CD14-positive monocyte (primary cell): ENCODE measurements around the gene NTM. TPM values are rescaled to one million over a fixed set of nuclear protein-coding genes. Genes with fewer than 3 reads are reported as not detected.

Source experiments
- DNase-seq, 3 donors: peaks; one replicate each; pipeline ENCODE4 v3.0.0-alpha.2; 2011 to 2022
- H2AFZ ChIP-seq: 2 replicates; pipeline ENCODE4 v1.6.0; 2012; ENCODE audit warnings: mild to moderate bottlenecking, low read depth, low read length, inconsistent platforms; ENCODE audit not compliant: insufficient read depth, poor library complexity, severe bottlenecking
- H3K27ac ChIP-seq, 2 donors: 1 replicate in 1 of 2; 2 replicates in 1 of 2; pipeline ENCODE4 v1.5.1; 2012 to 2013; ENCODE audit warnings: low read length in 2 of 2, control low read depth in 1 of 2, inconsistent platforms in 1 of 2, low read depth in 1 of 2, mild to moderate bottlenecking in 1 of 2
- H3K27me3 ChIP-seq, 2 donors: one replicate each; pipeline versions ENCODE4 v1.6.0 to v1.6.1; 2011 to 2013; ENCODE audit warnings: low read length in 2 of 2; ENCODE audit not compliant: control insufficient read depth in 2 of 2, insufficient read depth in 2 of 2
- H3K36me3 ChIP-seq, 2 donors: replicated peaks in 1 of 2; 1 replicate in 1 of 2; 2 replicates in 1 of 2; pipeline versions ENCODE4 v1.5.1 to v1.6.1; 2012 to 2013; ENCODE audit warnings: low read length in 2 of 2, control low read depth in 1 of 2, inconsistent platforms in 1 of 2, mild to moderate bottlenecking in 1 of 2; ENCODE audit not compliant: insufficient read depth in 2 of 2, control insufficient read depth in 1 of 2
- H3K4me1 ChIP-seq, 2 donors: 1 replicate in 1 of 2; 2 replicates in 1 of 2; pipeline versions ENCODE4 v1.5.1 to v1.6.1; 2012 to 2013; ENCODE audit warnings: low read length in 2 of 2, control low read depth in 1 of 2, inconsistent platforms in 1 of 2, mild to moderate bottlenecking in 1 of 2, moderate library complexity in 1 of 2; ENCODE audit not compliant: insufficient read depth in 2 of 2, control insufficient read depth in 1 of 2
- H3K4me2 ChIP-seq: replicated peaks from 2 replicates; pipeline ENCODE3; 2012; ENCODE audit warnings: low read length, moderate library complexity, mild to moderate bottlenecking; ENCODE audit not compliant: poor library complexity, severe bottlenecking; ENCODE audit errors: extremely low read depth
- H3K4me3 ChIP-seq, 3 experiments: fragments of 200-600 bp in 1 of 3; sonication (generic) in 1 of 3; replicated peaks in 1 of 3; 1 replicate in 2 of 3; 2 replicates in 1 of 3; pipeline ENCODE4 v1.5.1; 2011 to 2013; ENCODE audit warnings: low read length in 3 of 3, mild to moderate bottlenecking in 3 of 3, control low read depth in 2 of 3, low read depth in 2 of 3, inconsistent platforms in 1 of 3, moderate library complexity in 1 of 3
- H3K79me2 ChIP-seq: 2 replicates; pipeline ENCODE4 v1.6.0; 2012; ENCODE audit warnings: mild to moderate bottlenecking, control low read depth, inconsistent platforms, low read length, moderate library complexity; ENCODE audit not compliant: insufficient read depth
- H3K9ac ChIP-seq: 2 replicates; pipeline ENCODE4 v1.6.0; 2017; ENCODE audit warnings: low read length, mild to moderate bottlenecking; ENCODE audit not compliant: insufficient read depth, poor library complexity, severe bottlenecking
- H3K9me3 ChIP-seq, 2 donors: replicated peaks in 1 of 2; 1 replicate in 1 of 2; 2 replicates in 1 of 2; pipeline versions ENCODE4 v1.5.1 to v1.6.1; 2012 to 2013; ENCODE audit warnings: low read length in 2 of 2, control low read depth in 1 of 2; ENCODE audit not compliant: control insufficient read depth in 1 of 2, insufficient read depth in 1 of 2
- H4K20me1 ChIP-seq: 2 replicates; pipeline ENCODE4 v1.6.0; 2012; ENCODE audit warnings: mild to moderate bottlenecking, low read length, control low read depth, moderate library complexity; ENCODE audit not compliant: insufficient read depth
- H3K27ac Mint-ChIP-seq, 7 donors: one replicate each; pipeline ENCODE4 v1.8.0; 2020; ENCODE audit warnings: mild to moderate bottlenecking in 7 of 7, mixed read lengths in 7 of 7, moderate library complexity in 6 of 7, inconsistent platforms in 2 of 7
- H3K27me3 Mint-ChIP-seq, 3 donors: one replicate each; pipeline ENCODE4 v1.8.0; 2021 to 2022; ENCODE audit warnings: low read depth in 3 of 3, mild to moderate bottlenecking in 3 of 3, mixed read lengths in 3 of 3, moderate library complexity in 3 of 3, inconsistent platforms in 1 of 3
- H3K36me3 Mint-ChIP-seq, 2 donors: one replicate each; pipeline ENCODE4 v1.8.0; 2020; ENCODE audit warnings: mixed read lengths in 2 of 2, inconsistent platforms in 1 of 2, mild to moderate bottlenecking in 1 of 2
- H3K4me1 Mint-ChIP-seq: one replicate; pipeline ENCODE4 v1.8.0; 2020; ENCODE audit warnings: mild to moderate bottlenecking, mixed read lengths
- H3K4me3 Mint-ChIP-seq, 2 donors: one replicate each; pipeline ENCODE4 v1.8.0; 2020; ENCODE audit warnings: mild to moderate bottlenecking in 2 of 2, mixed read lengths in 2 of 2, moderate library complexity in 1 of 2
- H3K9me3 Mint-ChIP-seq, 7 donors: one replicate each; pipeline ENCODE4 v1.8.0; 2020 to 2022; ENCODE audit warnings: mixed read lengths in 7 of 7, mild to moderate bottlenecking in 6 of 7, moderate library complexity in 6 of 7, inconsistent platforms in 2 of 7
- CTCF ChIP-seq: fragments of 200-600 bp; IDR thresholded peaks from one replicate; pipeline ENCODE4 v1.8.0; 2022; ENCODE audit warnings: antibody characterized with exemption, mild to moderate bottlenecking
- WGBS: methylation state at CpG from one replicate; pipeline ENCODE4 v1.1.5; 2013; ENCODE audit warnings: missing lambda C conversion rate; ENCODE audit not compliant: insufficient coverage; 5-methylcytosine and 5-hydroxymethylcytosine counted together
- intact Hi-C, 2 donors: fragments of 100-400 bp; cut with micrococcal nuclease; formaldehyde crosslinking; loops; one replicate each; pipeline versions ENCODE4 v1.15.0 to v1.15.1; 2023
- polyA plus RNA-seq, 3 donors: library from polyadenylated mRNA; depleted of rRNA in 1 of 3; unstranded in 2 of 3; stranded (reverse) in 1 of 3; fragments of 300-500 nt in 2 of 3; fragments of >200 nt in 1 of 3; fragmentation: Illumina TruSeq in 2 of 3; gene quantifications; 1 replicate in 2 of 3; 2 replicates in 1 of 3; pipeline ENCODE4 v1.2.3, GENCODE V29; 2012 to 2021

Gene NTM
- polyA plus RNA-seq, 3 donors = not detected

GRCh38 chr11:131588057-131588456 is 217.6 kb downstream of the NTM start:
- H3K79me2 ChIP-seq = no peaks in the 10 kb centered on the region
- H3K9ac ChIP-seq = no peak overlapping the region
- H3K27ac ChIP-seq = no peak overlapping the region
- no peak overlapping the region for H3K4me3 ChIP-seq
- H4K20me1 ChIP-seq = no peaks in the 10 kb centered on the region
- no peak for DNase-seq
- 80% methylated on average over 2 of the region's 3 CpGs for WGBS
- Mint-ChIP-seq H3K4me1 (no peaks in the 10 kb centered on the region), H3K9me3 (peaks cover 0 to 4% (median 0%) of the 10 kb centered on the region in 7 donors), H3K36me3 (no peaks in the 10 kb centered on the region), H3K27ac (no peak overlapping the region), H3K4me3 (no peak overlapping the region), H3K27me3 (peaks cover 1 to 6% (median 3%) of the 10 kb centered on the region in 3 donors)
- H3K9me3 ChIP-seq = no peaks in the 10 kb centered on the region
- H3K36me3 ChIP-seq = no peaks in the 10 kb centered on the region
- TF ChIP-seq CTCF = no peak
- H3K4me2 ChIP-seq = no peak overlapping the region
- H2AFZ ChIP-seq = no peak overlapping the region
- H3K27me3 ChIP-seq = no peaks in the 10 kb centered on the region
- intact Hi-C loops = no loop called here
- no peaks in the 10 kb centered on the region for H3K4me1 ChIP-seq

- H3K27ac ChIP-seq = no peak overlapping the region
- Mint-ChIP-seq H3K4me1 (no peaks in the 10 kb centered on the region), H3K9me3 (peaks cover 0 to 4% (median 0%) of the 10 kb centered on the region in 7 donors), H3K27me3 (peaks cover 0 to 6% (median 3%) of the 10 kb centered on the region in 3 donors), H3K27ac (no peak overlapping the region), H3K36me3 (no peaks in the 10 kb centered on the region), H3K4me3 (no peak overlapping the region)
- no peak overlapping the region for H2AFZ ChIP-seq
- H4K20me1 ChIP-seq = no peaks in the 10 kb centered on the region
- WGBS = 50% methylated on average over 5 of the region's 7 CpGs
- H3K79me2 ChIP-seq = no peaks in the 10 kb centered on the region
- no peaks in the 10 kb centered on the region for H3K9me3 ChIP-seq
- no peaks in the 10 kb centered on the region for H3K27me3 ChIP-seq
- no peak for DNase-seq
- H3K9ac ChIP-seq = no peak overlapping the region
- H3K4me3 ChIP-seq = no peak overlapping the region
- no peaks in the 10 kb centered on the region for H3K4me1 ChIP-seq
- H3K4me2 ChIP-seq = no peak overlapping the region
- intact Hi-C loops = no loop called here
- no peaks in the 10 kb centered on the region for H3K36me3 ChIP-seq
- no peak for TF ChIP-seq CTCF
These were observed 220.6 kb downstream of the NTM start for GRCh38 chr11:131591051-131591461.
